Measurements from ENCODE around the gene NTF3. TPM values are rescaled to one million over a fixed set of nuclear protein-coding genes. Genes with fewer than 3 reads are reported as not detected.

The NTF3 gene
- total RNA-seq, 5 donors from 2014 or later (not counting 1 experiment from before 2014, with no cell fraction given) = not detected

GRCh38 chr12:5498076-5498475 is 66.2 kb downstream of the NTF3 start:
- Histone ChIP-seq H3K4me3 (ENCODE audit: control insufficient read depth in 1 of 2, extremely low read depth in 1 of 2, low read length in 1 of 2) (no peak overlapping the region), H3K4me1 (ENCODE audit: control insufficient read depth in 1 of 2, extremely low read depth in 1 of 2, insufficient read depth in 2 of 2, low read length in 2 of 2) (no peaks in the 10 kb centered on the region), H3K27me3 (replicated peaks in 1 of 2; ENCODE audit: control insufficient read depth in 2 of 2, extremely low read depth in 1 of 2, insufficient read depth in 2 of 2, low read length in 1 of 2) (peaks cover 0 to 9% of the 10 kb centered on the region in 2 experiments), H3K9me3 (no peaks in the 10 kb centered on the region), H3K27ac (ENCODE audit: low read length) (no peak overlapping the region), H3K36me3 (ENCODE audit: control insufficient read depth in 2 of 2, extremely low read depth in 1 of 2, insufficient read depth in 1 of 2, low read length in 1 of 2) (no peaks in the 10 kb centered on the region)
- DNase-seq (no peak), ATAC-seq (replicated peaks in 1 of 4) (no peak)
- H3K9me3 Mint-ChIP-seq = no peaks in the 10 kb centered on the region
- ChIA-PET CTCF (no interaction called here), POLR2A (no interaction called here)
- H3K4me3 Mint-ChIP-seq = no peak overlapping the region
- no peaks in the 10 kb centered on the region for H3K36me3 Mint-ChIP-seq
- H3K27me3 Mint-ChIP-seq = peaks cover 2 to 8% of the 10 kb centered on the region in 2 donors
- H3K4me1 Mint-ChIP-seq = no peaks in the 10 kb centered on the region
- no CpG with 5 or more reads among the region's 3 CpGs for WGBS (ENCODE audit: insufficient coverage)
- H3K27ac Mint-ChIP-seq = no peak overlapping the region

GRCh38 chr12:5498806-5499205 is 66.9 kb downstream of the NTF3 start:
- 81% methylated on average over 7 of the region's 8 CpGs for WGBS (ENCODE audit: insufficient coverage)

GRCh38 chr12:5499566-5500330 is 67.8 kb downstream of the NTF3 start:
- H3K27me3 ChIP-seq (replicated peaks in 1 of 2; ENCODE audit: control insufficient read depth in 2 of 2, extremely low read depth in 1 of 2, insufficient read depth in 2 of 2, low read length in 1 of 2) = peaks cover 0 to 7% of the 10 kb centered on the region in 2 experiments
- Mint-ChIP-seq H3K27me3 (peaks cover 2 to 8% of the 10 kb centered on the region in 2 donors), H3K36me3 (no peaks in the 10 kb centered on the region), H3K27ac (no peak overlapping the region), H3K4me3 (no peak overlapping the region), H3K9me3 (no peaks in the 10 kb centered on the region), H3K4me1 (no peaks in the 10 kb centered on the region)
- H3K36me3 ChIP-seq (ENCODE audit: control insufficient read depth in 2 of 2, extremely low read depth in 1 of 2, insufficient read depth in 1 of 2, low read length in 1 of 2) = no peaks in the 10 kb centered on the region
- ATAC-seq (replicated peaks in 1 of 4) (no peak), DNase-seq (no peak)
- no peak overlapping the region for H3K4me3 ChIP-seq (ENCODE audit: control insufficient read depth in 1 of 2, extremely low read depth in 1 of 2, low read length in 1 of 2)
- ChIA-PET CTCF (no interaction called here), POLR2A (no interaction called here)
- H3K27ac ChIP-seq (ENCODE audit: low read length) = no peak overlapping the region
- no peaks in the 10 kb centered on the region for H3K9me3 ChIP-seq
- H3K4me1 ChIP-seq (ENCODE audit: control insufficient read depth in 1 of 2, extremely low read depth in 1 of 2, insufficient read depth in 2 of 2, low read length in 2 of 2) = no peaks in the 10 kb centered on the region
- WGBS (ENCODE audit: insufficient coverage) = 81% methylated on average over 8 of the region's 9 CpGs

More at GRCh38 chr12:5498806-5499205, 66.9 kb downstream of the NTF3 start:
- H3K27me3 ChIP-seq (replicated peaks in 1 of 2; ENCODE audit: control insufficient read depth in 2 of 2, extremely low read depth in 1 of 2, insufficient read depth in 2 of 2, low read length in 1 of 2) = peaks cover 0 to 6% of the 10 kb centered on the region in 2 experiments
- Mint-ChIP-seq H3K4me1 (no peaks in the 10 kb centered on the region), H3K27me3 (peaks cover 2 to 8% of the 10 kb centered on the region in 2 donors), H3K36me3 (no peaks in the 10 kb centered on the region), H3K4me3 (no peak overlapping the region), H3K27ac (no peak overlapping the region), H3K9me3 (no peaks in the 10 kb centered on the region)
- H3K27ac ChIP-seq (ENCODE audit: low read length) = no peak overlapping the region
- no peaks in the 10 kb centered on the region for H3K9me3 ChIP-seq
- no peaks in the 10 kb centered on the region for H3K36me3 ChIP-seq (ENCODE audit: control insufficient read depth in 2 of 2, extremely low read depth in 1 of 2, insufficient read depth in 1 of 2, low read length in 1 of 2)
- ChIA-PET POLR2A (no interaction called here), CTCF (no interaction called here)
- DNase-seq = no peak
- H3K4me3 ChIP-seq (ENCODE audit: control insufficient read depth in 1 of 2, extremely low read depth in 1 of 2, low read length in 1 of 2) = no peak overlapping the region
- ATAC-seq (replicated peaks in 1 of 4) = no peak
- no peaks in the 10 kb centered on the region for H3K4me1 ChIP-seq (ENCODE audit: control insufficient read depth in 1 of 2, extremely low read depth in 1 of 2, insufficient read depth in 2 of 2, low read length in 2 of 2)

- Mint-ChIP-seq H3K9me3 (no peaks in the 10 kb centered on the region), H3K4me1 (no peaks in the 10 kb centered on the region), H3K36me3 (no peaks in the 10 kb centered on the region), H3K27ac (no peak overlapping the region), H3K27me3 (peaks cover 2 to 8% of the 10 kb centered on the region in 2 donors), H3K4me3 (no peak overlapping the region)
- ChIA-PET POLR2A (no interaction called here), CTCF (interaction anchor here in 1 of 2 donors (0.5 kb wide), 1 partner anchor 67 kb away, joined by 3 read pairs; no protein-coding TSS in a partner anchor)
- peaks cover 0 to 12% of the 10 kb centered on the region in 2 experiments for H3K27me3 ChIP-seq (replicated peaks in 1 of 2; ENCODE audit: control insufficient read depth in 2 of 2, extremely low read depth in 1 of 2, insufficient read depth in 2 of 2, low read length in 1 of 2)
- no peaks in the 10 kb centered on the region for H3K9me3 ChIP-seq
- no peak for DNase-seq
- ATAC-seq (replicated peaks in 1 of 4) = no peak
- no peak overlapping the region for H3K27ac ChIP-seq (ENCODE audit: low read length)
- no peak overlapping the region for H3K4me3 ChIP-seq (ENCODE audit: control insufficient read depth in 1 of 2, extremely low read depth in 1 of 2, low read length in 1 of 2)
- WGBS (ENCODE audit: insufficient coverage) = 80% methylated on average over 4 of the region's 7 CpGs
- no peaks in the 10 kb centered on the region for H3K4me1 ChIP-seq (ENCODE audit: control insufficient read depth in 1 of 2, extremely low read depth in 1 of 2, insufficient read depth in 2 of 2, low read length in 2 of 2)
- H3K36me3 ChIP-seq (ENCODE audit: control insufficient read depth in 2 of 2, extremely low read depth in 1 of 2, insufficient read depth in 1 of 2, low read length in 1 of 2) = no peaks in the 10 kb centered on the region
These were observed 68.4 kb downstream of the NTF3 start for GRCh38 chr12:5500331-5500659.

- 80% methylated on average over 1 of the region's 6 CpGs for WGBS (ENCODE audit: insufficient coverage)
- CTCF ChIA-PET = no interaction called here
- Mint-ChIP-seq H3K27me3 (peaks cover 3 to 13% of the 10 kb centered on the region in 2 donors), H3K4me3 (no peak overlapping the region), H3K9me3 (no peaks in the 10 kb centered on the region), H3K36me3 (no peaks in the 10 kb centered on the region), H3K4me1 (no peaks in the 10 kb centered on the region), H3K27ac (no peak overlapping the region)
- no peaks in the 10 kb centered on the region for H3K9me3 ChIP-seq
- no peak overlapping the region for H3K27ac ChIP-seq (ENCODE audit: low read length)
- DNase-seq = no peak
- no peak overlapping the region for H3K4me3 ChIP-seq (ENCODE audit: control insufficient read depth in 1 of 2, extremely low read depth in 1 of 2, low read length in 1 of 2)
- H3K4me1 ChIP-seq (ENCODE audit: control insufficient read depth in 1 of 2, extremely low read depth in 1 of 2, insufficient read depth in 2 of 2, low read length in 2 of 2) = no peaks in the 10 kb centered on the region
- POLR2A ChIA-PET = no interaction called here
- H3K36me3 ChIP-seq (ENCODE audit: control insufficient read depth in 2 of 2, extremely low read depth in 1 of 2, insufficient read depth in 1 of 2, low read length in 1 of 2) = no peaks in the 10 kb centered on the region
- H3K27me3 ChIP-seq (replicated peaks in 1 of 2; ENCODE audit: control insufficient read depth in 2 of 2, extremely low read depth in 1 of 2, insufficient read depth in 2 of 2, low read length in 1 of 2) = peaks cover 0 to 10% of the 10 kb centered on the region in 2 experiments
- ATAC-seq (replicated peaks in 1 of 4) = no peak
These were observed 71.9 kb downstream of the NTF3 start for GRCh38 chr12:5503774-5504173.

- no peak overlapping the region for H3K4me3 ChIP-seq (ENCODE audit: control insufficient read depth in 1 of 2, extremely low read depth in 1 of 2, low read length in 1 of 2)
- POLR2A ChIA-PET = no interaction called here
- ATAC-seq (replicated peaks in 1 of 4) (no peak), DNase-seq (no peak)
- H3K9me3 ChIP-seq = no peaks in the 10 kb centered on the region
- Mint-ChIP-seq H3K27ac (no peak overlapping the region), H3K27me3 (peaks cover 1 to 12% of the 10 kb centered on the region in 2 donors), H3K9me3 (no peaks in the 10 kb centered on the region), H3K4me3 (no peak overlapping the region), H3K4me1 (no peaks in the 10 kb centered on the region), H3K36me3 (no peaks in the 10 kb centered on the region)
- WGBS (ENCODE audit: insufficient coverage) = 68% methylated on average over 3 of the region's 4 CpGs
- H3K27ac ChIP-seq (ENCODE audit: low read length) = no peak overlapping the region
- H3K4me1 ChIP-seq (ENCODE audit: control insufficient read depth in 1 of 2, extremely low read depth in 1 of 2, insufficient read depth in 2 of 2, low read length in 2 of 2) = no peaks in the 10 kb centered on the region
- no peaks in the 10 kb centered on the region for H3K36me3 ChIP-seq (ENCODE audit: control insufficient read depth in 2 of 2, extremely low read depth in 1 of 2, insufficient read depth in 1 of 2, low read length in 1 of 2)
- CTCF ChIA-PET = no interaction called here
- peaks cover 0 to 10% of the 10 kb centered on the region in 2 experiments for H3K27me3 ChIP-seq (replicated peaks in 1 of 2; ENCODE audit: control insufficient read depth in 2 of 2, extremely low read depth in 1 of 2, insufficient read depth in 2 of 2, low read length in 1 of 2)
These were observed 73.2 kb downstream of the NTF3 start for GRCh38 chr12:5505116-5505515.

Data from T-cell (primary cell).